ENCODE measurements around the gene CCDC91. TPM values are rescaled to one million over a fixed set of nuclear protein-coding genes. Genes with fewer than 3 reads are reported as not detected.

CCDC91 gene
- 7.1 and 7.7 TPM in 2 replicates for total RNA-seq

GRCh38 chr12:28190321-28191050, at the start of gene CCDC91:
TSS of gene CCDC91 (plus strand) at chr12:28190456. CDS start at chr12:28257216, 66,760 bp downstream.

Other genes with a start within 250 kb of the CCDC91 start
- gene PTHLH, start 217.7 kb upstream of the CCDC91 start, total RNA-seq = not detected in 2 replicates

Measured in bronchus fibroblast of lung (primary cell).